Measurements from ENCODE around the gene KIF26B. TPM values are rescaled to one million over a fixed set of nuclear protein-coding genes. Genes with fewer than 3 reads are reported as not detected.

The KIF26B gene
- total RNA-seq, 2 donors from 2014 or later = 0.78 to 4.6 TPM

- Histone ChIP-seq H3K9me3 (no peaks in the 10 kb centered on the region), H3K4me1 (no peaks in the 10 kb centered on the region), H3K27me3 (no peaks in the 10 kb centered on the region), H3K4me3 (no peak overlapping the region), H3K36me3 (replicated peaks in 1 of 2; ENCODE audit: insufficient read depth in 1 of 2, low read depth in 2 of 2) (no peaks in the 10 kb centered on the region), H3K27ac (no peak overlapping the region)
- TF ChIP-seq CTCF (IDR thresholded peaks at IDR 0.05) (no peak), POLR2A (IDR thresholded peaks at IDR 0.05) (no peak)
- intact Hi-C loops (cut with DNase I) = no loop called here
- ATAC-seq = no peak
- DNase-seq = no peak
- 91% methylated on average over 11 to 14 of the region's 14 CpGs for WGBS, 2 donors
Observed at GRCh38 chr1:245698116-245698515, 543.3 kb downstream of the KIF26B start.

- intact Hi-C loops (cut with DNase I) = no loop called here
- Histone ChIP-seq H3K9me3 (no peaks in the 10 kb centered on the region), H3K27me3 (no peaks in the 10 kb centered on the region), H3K36me3 (replicated peaks in 1 of 2; ENCODE audit: insufficient read depth in 1 of 2, low read depth in 2 of 2) (no peaks in the 10 kb centered on the region), H3K27ac (no peak overlapping the region), H3K4me1 (no peaks in the 10 kb centered on the region), H3K4me3 (no peak overlapping the region)
- DNase-seq = no peak
- ATAC-seq = no peak
- TF ChIP-seq POLR2A (IDR thresholded peaks at IDR 0.05) = no peak
- TF ChIP-seq CTCF (IDR thresholded peaks at IDR 0.05) = no peak
- whole genome bisulfite sequencing, 2 donors = 88 to 94% methylated on average over 16 of the region's 16 CpGs
Observed at GRCh38 chr1:245698860-245699259, 544.1 kb downstream of the KIF26B start.

GRCh38 chr1:245700631-245701030, 545.8 kb downstream of the KIF26B start:
- Histone ChIP-seq H3K27me3 (no peaks in the 10 kb centered on the region), H3K27ac (no peak overlapping the region), H3K4me1 (no peaks in the 10 kb centered on the region), H3K36me3 (replicated peaks in 1 of 2; ENCODE audit: insufficient read depth in 1 of 2, low read depth in 2 of 2) (no peaks in the 10 kb centered on the region), H3K9me3 (no peaks in the 10 kb centered on the region), H3K4me3 (no peak overlapping the region)
- TF ChIP-seq CTCF (IDR thresholded peaks at IDR 0.05) (no peak), POLR2A (IDR thresholded peaks at IDR 0.05) (no peak)
- no peak for DNase-seq
- 89 to 91% methylated on average over 13 of the region's 13 CpGs for WGBS, 2 donors
- ATAC-seq = no peak
- intact Hi-C loops (cut with DNase I) = no loop called here

- no peak for DNase-seq
- H3K36me3 ChIP-seq (replicated peaks in 1 of 2; ENCODE audit: insufficient read depth in 1 of 2, low read depth in 2 of 2) = no peaks in the 10 kb centered on the region
- H3K9me3 ChIP-seq = no peaks in the 10 kb centered on the region
- no peaks in the 10 kb centered on the region for H3K27me3 ChIP-seq
- no peak overlapping the region for H3K27ac ChIP-seq
- no peak overlapping the region for H3K4me3 ChIP-seq
- intact Hi-C loops (cut with DNase I) = no loop called here
- H3K4me1 ChIP-seq = no peaks in the 10 kb centered on the region
- TF ChIP-seq CTCF (IDR thresholded peaks at IDR 0.05) = no peak
- TF ChIP-seq POLR2A (IDR thresholded peaks at IDR 0.05) = no peak
- no peak for ATAC-seq
- 57 to 74% methylated on average over 7 of the region's 7 CpGs for WGBS, 2 donors
Observed at GRCh38 chr1:245701631-245702030, 546.8 kb downstream of the KIF26B start.

DNA sequence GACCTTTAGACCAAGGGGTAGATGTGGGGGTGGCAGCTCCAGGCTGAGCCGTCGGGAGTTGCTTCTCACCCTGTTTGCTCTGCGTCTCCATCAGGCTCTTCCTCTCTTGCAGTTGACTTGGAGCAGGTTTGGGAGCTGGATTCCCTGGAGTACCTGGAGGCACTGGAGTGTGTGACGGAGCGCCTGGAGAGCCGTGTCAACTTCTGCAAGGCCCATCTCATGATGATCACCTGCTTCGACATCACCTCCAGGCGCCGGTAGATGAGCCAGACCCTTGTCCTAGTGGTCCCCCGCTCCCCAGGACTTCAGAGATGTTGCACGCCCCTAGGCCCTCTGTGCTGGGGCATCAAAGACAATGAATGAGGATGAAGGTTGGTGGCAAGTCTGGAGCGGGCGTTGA, 547.6 kb downstream of the KIF26B start:
- Histone ChIP-seq H3K4me3 (no peak overlapping the region), H3K4me1 (no peaks in the 10 kb centered on the region), H3K9me3 (no peaks in the 10 kb centered on the region), H3K27me3 (no peaks in the 10 kb centered on the region), H3K27ac (no peak overlapping the region), H3K36me3 (replicated peaks in 1 of 2; ENCODE audit: insufficient read depth in 1 of 2, low read depth in 2 of 2) (no peaks in the 10 kb centered on the region)
- 87 to 88% methylated on average over 10 to 13 of the region's 13 CpGs for WGBS, 2 donors
- TF ChIP-seq POLR2A (IDR thresholded peaks at IDR 0.05) = no peak
- TF ChIP-seq CTCF (IDR thresholded peaks at IDR 0.05) = no peak
- intact Hi-C loops (cut with DNase I) = no loop called here
- ATAC-seq = no peak
- DNase-seq = no peak

Data from body of pancreas (tissue), 4 donors.